Ecto neural progenitor cell (in vitro differentiated cells): ENCODE data around the gene DCHS2.
A peak's percentile ranks its signal among the peaks of the same experiment; 100 is the strongest.

ENCODE experiments used
- DNase-seq: peaks from one replicate; pipeline ENCODE4 v3.0.0-alpha.2; 2018; ENCODE audit warnings: low spot score

Gene DCHS2

DNA sequence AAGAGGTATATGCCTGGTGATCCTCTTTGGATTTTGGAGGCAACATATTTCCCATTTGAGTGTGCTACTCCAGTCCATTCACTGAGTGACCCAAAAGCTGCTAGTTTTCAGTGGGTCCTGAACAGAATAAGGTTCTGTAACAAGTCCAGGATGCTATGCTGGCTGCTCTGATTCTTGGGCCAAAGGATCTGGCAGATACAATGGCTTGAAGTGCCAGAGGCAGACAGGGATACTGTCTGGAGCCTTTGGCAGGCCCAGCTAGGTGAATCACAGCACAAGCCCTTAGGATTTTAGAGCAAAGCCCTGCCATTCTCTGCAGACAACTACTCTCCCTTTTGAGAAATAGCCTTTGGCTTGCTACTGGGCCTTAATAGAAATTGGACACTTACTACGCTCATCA, 40.6 kb downstream of the DCHS2 start:
- DNase-seq: no peak

DNA sequence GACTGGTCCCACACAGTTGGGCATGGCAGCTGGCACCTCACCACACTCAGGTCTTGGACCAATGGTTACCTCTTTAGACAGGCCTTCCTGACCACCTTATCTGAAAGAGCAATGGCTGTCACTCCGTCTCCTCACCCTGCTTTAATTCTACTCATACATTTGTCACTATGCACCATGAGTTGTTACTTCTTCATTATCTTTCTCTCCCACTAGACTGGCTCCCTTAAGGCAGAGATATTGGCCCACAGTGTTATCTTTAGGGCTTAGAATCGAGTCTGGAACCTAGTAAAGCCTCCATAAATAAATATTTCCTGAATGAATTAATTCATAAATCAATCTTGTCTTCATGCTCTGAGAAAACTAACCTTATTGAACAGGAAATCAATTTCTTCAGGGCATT, 46.6 kb downstream of the DCHS2 start:
- DNase-seq: no peak

DNA sequence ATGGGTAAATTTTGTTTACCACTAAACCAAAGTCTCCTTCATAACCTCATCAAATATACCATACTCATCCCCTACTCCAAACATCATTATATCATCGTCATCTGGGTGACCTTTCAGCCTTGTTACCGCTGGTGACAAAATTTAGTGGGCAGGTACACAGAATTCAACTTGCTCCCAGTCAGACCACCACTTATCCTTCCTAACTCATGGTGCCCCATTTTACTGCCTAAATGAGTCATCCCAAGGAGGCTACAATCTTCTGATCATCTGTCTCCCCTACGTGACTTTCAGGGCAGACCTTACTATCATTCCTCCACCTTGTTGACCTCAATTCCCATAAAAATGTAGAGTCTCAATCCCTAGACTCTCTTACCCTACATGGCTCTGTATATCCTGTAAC, 49.6 kb downstream of the DCHS2 start:
- DNase-seq: no peak

DNA sequence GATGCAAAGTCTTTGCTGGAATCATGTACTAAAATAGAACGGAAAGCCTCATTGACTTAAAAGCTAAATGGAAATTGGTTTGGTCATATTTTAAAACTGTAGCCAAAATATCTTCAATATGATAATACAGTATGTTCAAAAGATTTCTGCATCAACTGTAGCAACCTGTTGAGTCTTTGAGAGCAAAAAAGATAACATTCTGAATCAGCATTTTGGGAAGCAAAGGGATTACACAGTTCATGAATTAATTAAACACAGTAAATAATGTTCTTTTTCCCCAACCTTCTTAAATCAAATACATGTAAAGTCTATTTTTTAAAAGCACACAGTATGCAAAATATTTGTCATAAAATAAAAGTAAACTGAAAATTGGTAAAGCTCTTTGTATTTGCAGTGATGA, 50.5 kb downstream of the DCHS2 start:
- DNase-seq: no peak

DNA sequence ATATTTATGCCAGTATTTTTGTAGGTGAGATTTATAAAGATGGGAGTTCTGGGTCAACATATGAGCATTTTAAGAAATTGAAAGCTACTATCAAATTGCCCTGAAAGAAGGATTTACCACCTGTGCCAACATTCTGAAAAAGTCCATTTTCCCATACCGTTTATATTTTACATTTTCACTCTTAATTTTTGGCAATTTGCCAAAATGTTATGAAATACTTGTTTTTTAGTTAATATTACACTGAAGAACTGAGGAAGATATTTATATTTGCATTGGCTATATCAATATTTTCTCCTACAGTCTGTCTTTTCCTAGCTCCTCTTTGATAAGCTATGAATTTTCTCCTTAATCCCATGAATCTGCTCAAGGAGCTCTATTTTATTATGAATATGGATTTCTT, 52.4 kb downstream of the DCHS2 start:
- DNase-seq: no peak

DNA sequence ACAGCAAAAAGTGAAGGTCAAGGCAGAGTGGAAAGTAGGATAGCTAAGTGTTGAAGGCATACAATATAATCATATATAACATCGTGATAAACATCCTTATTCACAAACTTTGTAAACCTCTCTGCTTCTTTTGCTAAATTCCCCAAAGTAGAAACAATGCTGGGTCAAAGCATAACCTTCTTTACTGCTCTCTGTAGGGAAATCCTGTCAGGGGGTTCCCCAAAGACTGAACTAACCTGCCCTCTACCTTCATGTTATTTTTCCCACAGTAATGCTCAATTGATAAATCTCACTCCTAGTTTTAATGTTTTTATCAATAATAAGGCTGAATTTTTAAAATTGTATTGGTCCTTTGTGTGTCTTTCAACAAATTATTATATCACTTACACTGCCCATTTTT, 55.7 kb downstream of the DCHS2 start:
- no peak for DNase-seq

DNA sequence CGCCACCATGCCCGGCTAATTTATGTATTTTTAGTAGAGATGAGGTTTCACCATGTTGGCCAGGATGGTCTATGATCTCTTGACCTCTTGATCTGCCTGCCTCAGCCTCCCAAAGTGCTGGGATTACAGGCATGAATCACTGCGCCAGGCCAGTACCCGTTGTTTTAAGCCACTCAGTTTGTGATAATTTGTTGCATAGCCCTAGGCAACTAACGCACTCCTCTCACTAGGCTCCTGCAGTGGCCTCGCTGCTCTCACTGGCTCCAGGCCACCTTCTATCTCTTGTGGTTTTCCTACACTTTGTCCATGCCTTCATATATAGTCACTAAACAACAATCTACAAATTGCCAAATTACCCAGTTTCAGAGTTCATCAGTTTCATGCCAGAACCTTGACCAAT, 58.1 kb downstream of the DCHS2 start:
- no peak for DNase-seq

DNA sequence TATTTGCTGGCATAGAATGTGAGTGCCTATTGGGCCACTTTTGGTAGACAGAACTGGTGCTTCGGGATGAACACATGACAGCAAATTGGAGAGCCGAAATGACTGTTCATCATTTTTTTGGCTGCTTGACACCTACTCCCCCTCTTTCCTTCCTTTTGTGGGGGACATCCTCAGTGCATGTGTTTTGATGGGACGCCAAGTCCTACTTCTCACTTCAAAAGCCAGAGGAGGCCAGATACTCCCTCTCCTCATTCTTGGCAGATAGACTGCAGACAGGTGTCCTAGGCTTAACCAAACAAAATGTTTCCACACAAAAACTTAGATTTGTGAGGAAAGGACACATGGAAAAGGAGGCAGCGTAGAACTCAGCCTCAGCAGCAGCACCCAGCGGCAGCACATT, 62.4 kb downstream of the DCHS2 start:
- no peak for DNase-seq

DNA sequence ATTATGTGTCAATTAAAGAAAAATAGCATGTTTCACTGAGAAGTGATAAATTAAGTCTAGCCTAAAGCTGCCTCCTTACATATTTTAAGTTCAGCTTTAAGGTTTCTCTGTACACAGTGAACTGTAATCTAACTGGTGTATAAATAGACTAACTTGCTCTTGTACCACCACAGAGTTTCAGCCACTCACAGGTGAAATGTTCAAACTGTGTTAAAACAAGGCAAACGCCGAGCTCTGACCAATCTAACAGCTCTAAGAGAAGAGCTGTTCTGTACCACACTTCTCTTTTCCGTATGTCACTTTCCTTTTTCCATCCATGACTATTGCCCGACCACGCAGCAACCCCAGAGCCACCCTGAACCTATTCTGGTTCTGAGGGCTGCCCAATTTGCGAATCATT, 64.5 kb downstream of the DCHS2 start:
- DNase-seq: no peak

DNA sequence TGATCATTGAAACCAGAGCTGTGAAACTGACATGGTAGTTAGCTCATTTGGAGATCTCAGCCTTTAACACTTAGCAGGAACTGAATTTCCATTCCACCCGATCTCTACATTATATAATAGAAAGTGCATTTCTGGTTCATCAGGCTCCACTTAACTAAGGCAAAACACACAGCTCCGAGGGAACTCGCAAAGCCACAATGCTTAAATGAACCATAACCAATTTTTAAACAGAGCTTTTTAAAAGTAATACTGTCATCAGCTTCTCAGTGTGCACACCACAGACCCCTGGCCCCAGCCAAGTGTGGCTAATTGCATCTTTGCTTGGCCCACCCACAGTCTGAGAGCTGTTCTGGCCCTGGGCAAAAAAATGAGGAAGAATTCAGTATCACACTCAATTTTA, 66.1 kb downstream of the DCHS2 start:
- DNase-seq: no peak

DNA sequence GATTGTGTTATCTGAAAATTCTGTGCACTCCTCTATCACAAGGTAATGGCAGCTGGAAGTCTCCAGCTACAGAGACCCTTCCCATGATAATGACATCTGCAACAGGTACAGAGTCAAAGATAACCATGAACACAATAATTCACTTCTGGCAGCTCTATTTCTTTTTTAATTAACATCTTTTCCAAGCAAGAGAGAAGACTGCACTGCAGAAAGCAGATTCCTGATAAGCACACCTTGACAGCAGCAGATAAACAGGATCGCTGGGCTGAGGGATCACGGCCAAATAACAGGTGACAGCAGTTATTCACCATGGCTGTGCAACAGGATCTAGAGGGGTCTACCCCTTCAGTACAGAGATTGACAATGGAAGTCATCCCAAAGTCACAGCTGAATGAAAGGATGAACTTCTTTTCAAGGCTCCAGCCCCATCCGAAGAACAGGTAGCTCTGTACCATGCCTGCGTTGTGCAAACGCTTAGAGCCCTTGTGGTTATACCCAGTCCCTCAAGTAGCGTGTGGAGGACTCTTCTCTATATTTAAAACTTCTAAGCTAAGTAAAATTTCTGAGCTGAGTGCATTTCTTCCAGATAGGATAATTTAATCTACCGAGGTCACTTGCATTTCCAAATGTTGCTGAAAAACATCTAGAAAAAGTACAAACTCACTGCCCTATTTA, 66.7 kb downstream of the DCHS2 start:
- no peak for DNase-seq

DNA sequence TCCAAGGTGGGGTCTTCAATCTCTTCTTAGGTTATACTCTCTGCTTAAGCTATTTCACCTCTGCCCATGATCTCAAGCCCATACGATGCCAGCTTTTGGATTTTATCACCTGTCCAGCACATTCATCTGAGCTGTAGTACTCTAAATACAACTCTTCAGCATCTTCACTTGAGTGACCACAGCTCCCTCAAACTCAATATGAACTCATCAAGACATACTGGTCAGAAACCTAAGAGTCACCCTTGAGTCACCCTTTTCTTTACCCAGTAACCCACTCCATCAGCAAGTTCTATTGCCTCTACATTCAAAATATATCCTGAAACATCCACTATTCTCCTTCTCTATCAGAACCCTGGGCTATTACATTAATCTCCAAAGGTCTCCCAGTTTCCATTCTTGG, 69.4 kb downstream of the DCHS2 start:
- no peak for DNase-seq

DNA sequence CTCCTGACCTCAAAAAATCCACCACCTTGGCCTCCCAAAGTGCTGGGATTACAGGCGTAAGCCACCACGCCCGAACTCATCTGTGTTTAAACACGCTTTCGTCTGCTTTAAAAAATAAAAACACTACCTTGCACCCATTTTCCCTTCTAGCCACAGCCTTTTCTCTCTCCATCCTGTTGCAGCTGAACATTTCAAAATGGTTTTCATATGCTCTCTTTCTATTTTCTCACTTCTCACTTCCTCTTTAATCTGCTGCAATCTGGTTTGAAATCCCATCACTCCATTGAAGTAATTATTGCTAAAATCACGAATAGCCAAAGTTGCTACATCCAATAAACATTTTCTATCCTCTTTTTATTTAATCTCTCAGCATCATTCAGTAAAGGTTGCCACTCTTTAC, 70.0 kb downstream of the DCHS2 start:
- no peak for DNase-seq

DNA sequence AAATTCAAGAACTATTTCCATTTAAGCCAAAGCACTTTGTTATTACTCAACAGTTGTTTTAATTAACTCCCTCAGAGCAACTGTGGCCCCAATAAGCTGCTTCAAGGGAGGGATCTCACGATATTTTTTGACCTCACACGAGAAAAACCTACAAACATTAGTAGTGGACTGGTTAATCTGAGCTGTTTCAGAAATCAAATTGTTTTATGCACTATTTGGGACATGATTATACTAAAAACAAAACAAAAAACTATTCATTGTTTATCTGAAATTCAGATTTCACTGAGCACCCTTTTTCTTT, 74.3 kb downstream of the DCHS2 start:
- no peak for DNase-seq

DNA sequence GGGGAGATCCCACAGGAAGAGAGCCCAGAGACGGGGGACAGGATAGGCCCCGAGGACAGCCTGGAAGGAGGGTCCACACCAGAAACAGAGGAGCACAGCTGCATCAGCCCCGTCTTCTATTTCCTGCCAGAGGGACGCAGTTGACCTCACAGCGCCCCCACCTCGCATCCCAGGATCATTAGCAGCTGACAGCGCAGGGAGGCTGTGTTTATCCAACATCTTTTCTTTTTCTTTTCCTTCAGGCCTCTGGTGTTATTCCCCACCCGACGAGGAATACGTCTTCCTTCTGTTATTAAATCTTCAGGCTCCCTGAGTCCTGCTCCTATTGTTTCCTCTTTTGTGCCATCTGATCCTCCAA, 75.4 kb downstream of the DCHS2 start:
- DNase-seq: peak; percentile 74

DNA sequence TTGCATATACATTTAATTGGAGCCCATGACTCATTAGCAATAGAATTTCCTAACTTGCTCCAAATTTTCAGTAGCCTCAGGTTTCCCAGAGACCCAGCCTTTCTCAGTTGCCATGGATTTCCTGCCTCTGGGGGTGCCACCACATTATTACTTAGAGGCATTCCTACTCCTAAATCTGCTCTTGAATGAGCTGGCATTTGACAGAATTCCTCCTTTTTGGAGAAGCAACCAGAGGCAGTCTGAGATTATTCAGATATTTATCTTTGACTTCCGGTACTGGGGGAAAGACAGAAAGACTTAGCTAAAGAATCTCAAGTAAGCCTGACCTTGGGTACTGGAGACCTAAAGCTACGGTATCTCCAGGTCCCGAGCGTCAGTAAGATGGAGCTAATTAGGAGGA, 76.3 kb downstream of the DCHS2 start:
- DNase-seq: no peak

DNA sequence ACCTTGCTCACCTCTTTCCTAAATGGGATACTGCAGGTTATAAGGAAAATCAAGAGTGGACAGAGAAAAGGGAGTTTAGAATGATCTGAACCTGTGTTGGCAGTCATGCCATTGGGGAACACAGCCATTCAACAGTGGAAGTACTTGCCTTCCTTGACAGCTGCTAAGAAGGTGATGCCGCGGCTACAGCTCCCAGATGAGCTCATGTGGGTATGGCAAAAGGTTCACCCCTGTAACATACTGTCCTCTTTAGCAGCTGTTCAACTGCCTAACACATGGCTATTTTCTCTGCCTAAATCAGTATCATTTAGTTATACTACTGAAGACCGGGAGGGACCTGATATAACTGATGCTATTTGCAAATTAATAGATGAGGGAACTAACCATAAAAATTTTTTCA, 76.8 kb downstream of the DCHS2 start:
- no peak for DNase-seq

DNA sequence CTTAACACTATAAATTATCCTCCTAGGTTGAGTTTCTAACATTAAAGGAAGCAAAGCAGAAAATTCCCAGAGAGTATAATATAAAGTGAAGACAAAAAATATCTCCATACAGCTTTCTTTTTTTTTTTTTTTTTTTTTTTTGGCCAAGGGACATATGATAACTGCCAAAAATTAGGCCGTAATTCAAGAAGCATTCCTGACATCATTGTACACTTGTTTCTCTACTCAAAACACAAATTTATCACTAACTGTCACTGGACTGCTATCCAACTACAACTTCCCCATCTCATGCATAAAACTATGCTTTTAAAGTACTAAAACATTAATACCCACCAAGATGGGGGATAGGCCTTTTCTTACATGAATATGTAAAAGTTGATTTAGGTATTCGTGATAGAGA, 77.2 kb downstream of the DCHS2 start:
- DNase-seq: no peak

DNA sequence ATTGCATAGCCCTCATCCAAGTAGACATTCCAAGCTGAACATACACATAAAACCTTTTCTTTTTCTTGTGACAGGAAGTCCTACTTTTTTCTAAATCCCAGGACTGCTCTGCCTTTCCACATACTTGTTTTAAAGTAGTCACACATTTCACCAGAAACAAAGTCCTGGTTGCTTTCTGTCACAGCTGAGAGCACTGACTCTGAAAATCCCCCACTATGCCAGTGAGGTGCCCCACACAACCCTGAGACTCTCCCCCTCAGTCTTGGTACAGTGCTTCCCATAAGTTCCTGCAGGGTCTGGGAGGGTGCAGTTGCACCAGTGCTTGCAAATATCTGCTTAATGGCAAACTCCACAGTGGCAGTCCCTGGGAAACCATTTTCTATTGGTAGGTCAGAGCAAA, 84.2 kb downstream of the DCHS2 start:
- no peak for DNase-seq

DNA sequence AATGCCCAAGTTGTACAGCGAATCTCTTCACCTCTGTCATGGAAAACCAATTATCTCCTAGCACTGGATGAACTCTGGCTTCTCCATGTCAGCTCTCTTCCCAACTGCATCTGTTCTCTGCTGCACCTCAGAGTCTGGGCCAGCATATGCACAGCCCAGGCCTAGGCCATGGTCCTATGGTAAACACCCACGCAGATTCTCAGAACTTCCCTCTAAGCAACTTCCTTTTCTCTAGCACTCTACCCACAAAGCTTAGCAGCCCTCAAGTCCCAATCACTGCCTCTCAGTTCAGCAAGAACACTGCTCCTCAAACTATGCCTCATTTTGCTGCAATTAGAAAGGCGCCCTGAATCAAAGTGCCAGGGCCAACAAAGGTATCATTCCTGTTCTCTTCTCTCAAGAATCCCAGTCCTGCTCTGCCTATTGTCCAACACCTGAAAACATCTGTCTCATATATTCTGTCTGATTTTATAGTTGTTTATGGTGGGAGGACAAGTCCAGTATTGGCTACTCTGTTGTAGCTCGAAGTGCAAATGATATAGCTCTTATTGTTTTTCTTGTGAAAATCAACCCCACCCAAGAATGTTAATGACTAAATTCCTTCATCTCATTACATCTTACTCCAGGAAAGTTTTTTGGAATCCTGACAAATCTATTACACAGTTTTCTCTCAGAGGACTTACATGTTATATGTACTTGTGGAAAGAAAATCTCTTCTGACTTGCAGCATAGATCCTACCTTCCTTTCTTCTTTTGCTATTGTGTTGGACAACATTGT, 85.4 kb downstream of the DCHS2 start:
- DNase-seq: no peak

DNA sequence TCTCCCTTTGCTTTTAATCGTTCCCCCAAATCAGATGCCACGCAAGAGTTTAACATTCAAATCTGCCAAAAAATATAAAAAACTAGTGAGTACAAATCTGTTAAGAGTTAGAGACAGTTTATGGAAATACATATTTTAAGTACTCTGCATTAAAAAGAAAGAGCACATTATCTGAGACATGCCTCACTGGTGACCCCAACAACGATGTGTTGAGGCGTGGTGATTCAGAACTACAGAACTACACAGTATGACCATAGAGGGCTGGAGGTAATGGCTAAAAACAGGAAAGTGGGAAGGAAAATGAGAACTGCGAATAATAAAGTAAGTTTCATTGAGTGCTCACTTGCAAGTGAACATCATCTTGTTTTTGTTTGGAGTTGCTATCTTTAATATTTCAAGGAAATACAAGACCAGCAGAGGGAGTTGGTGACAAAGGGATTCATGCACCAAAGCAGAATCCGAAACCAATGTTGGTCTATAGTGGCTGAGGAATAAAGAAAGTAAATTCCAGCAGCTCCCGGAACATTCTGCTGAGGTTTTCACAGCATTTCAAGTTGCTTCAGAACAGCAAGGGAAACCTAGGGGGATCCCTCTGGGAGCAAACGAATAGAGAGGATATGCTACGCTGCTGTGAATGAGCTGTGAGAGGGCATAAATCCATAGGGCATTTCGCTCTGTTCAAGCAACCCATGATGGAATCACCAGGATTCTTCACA, 92.2 kb downstream of the DCHS2 start:
- DNase-seq: no peak

DNA sequence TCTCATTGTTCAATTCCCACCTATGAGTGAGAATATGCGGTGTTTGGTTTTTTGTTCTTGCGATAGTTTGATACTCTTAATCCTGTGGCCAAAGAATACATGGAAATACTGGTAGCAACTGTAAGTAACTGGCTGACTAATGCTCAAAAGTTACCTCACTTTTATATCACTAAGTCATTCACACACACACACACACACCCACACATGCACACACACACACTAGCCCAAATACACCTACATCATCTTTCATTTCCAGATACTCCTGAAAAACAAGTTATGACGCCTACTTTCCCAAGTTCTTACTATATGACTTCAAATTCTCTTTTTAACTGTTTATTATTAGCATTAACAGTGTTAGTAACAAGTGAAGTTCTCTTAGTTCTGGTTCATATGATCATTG, 101.3 kb downstream of the DCHS2 start:
- no peak for DNase-seq

DNA sequence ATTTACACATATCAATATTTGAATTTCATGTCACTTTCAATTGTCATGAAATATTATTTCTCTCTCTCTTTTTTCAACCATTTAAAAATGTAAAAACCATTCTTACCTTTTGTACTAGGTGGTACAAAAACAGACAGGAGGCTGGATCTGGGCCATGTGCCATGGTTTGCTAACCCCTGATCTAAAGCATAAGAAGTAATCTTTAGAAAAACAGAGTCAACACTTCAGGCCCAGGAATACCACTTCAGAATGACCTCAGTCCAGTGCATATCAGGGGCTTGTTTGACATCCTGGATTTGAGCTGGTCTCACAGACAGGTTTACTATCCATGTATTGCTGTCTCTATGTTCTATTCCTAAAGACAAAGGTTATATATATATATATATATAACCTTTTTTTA, 102.5 kb downstream of the DCHS2 start:
- DNase-seq: no peak

DNA sequence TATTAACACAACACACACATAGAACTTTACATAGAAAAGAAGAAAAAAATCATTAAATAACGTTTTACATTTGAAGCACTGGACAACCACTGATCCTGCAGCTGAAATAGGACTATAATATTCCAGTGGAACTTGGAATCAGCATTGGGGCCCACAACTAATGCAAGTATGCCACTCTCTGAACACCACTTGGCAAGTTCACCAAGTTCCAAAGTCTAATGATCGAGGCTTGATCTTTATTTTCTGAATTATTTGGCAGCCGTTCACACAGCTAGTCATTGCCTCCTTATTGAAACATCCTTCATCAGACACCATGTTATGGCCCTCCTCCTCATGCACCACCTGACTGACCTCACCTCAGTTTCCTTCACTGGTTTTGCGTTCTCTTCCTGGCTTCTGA, 107.6 kb downstream of the DCHS2 start:
- DNase-seq: no peak
